ENCODE measurements around the gene SETD9. TPM values are rescaled to one million over a fixed set of nuclear protein-coding genes. Genes with fewer than 3 reads are reported as not detected.

The SETD9 gene
- total RNA-seq, 1 experiment from 2014 or later, result 20.5 TPM

GRCh38 chr5:56918054-56918453, 8.7 kb downstream of the SETD9 start:
- DNase-seq (ENCODE audit: low read depth, low spot score) (no peak), ATAC-seq (peak; percentile 48; the same call in 1 of the 2 replicates)
- CTCF ChIA-PET, result no interaction called here
- BruUV-seq (replicated peaks), result no TSS peak
- Histone ChIP-seq H3K4me3 (ENCODE audit: low read depth in 2 of 2, low read length in 2 of 2) (no peak overlapping the region), H3K27ac (ENCODE audit: low read length) (no peak overlapping the region), H3K27me3 (ENCODE audit: control insufficient read depth, insufficient read depth, low read length) (no peaks in the 10 kb centered on the region), H3K4me1 (ENCODE audit: control insufficient read depth, insufficient read depth, low read length) (no peaks in the 10 kb centered on the region), H3K36me3 (ENCODE audit: control insufficient read depth, insufficient read depth, low read length) (peaks cover 19% of the 10 kb centered on the region; the same call in 1 of the 2 replicates), H3K9me3 (ENCODE audit: control insufficient read depth, insufficient read depth, low read depth, low read length) (no peaks in the 10 kb centered on the region)
- intact Hi-C loops (cut with micrococcal nuclease; ENCODE audit: unreplicated experiment) (no loop called here), in situ Hi-C loops (cut with HindIII; ENCODE audit: low pct_unique_long_range_greater_than_20kb, low sequenced_read_pairs) (no loop called here)
- POLR2A ChIA-PET, result no interaction called here
- TF ChIP-seq SIN3A (IDR thresholded peaks at IDR 0.05; ENCODE audit: borderline replicate concordance, insufficient read depth, low read depth, low read length) (no peak), POLR2AphosphoS5 (IDR thresholded peaks at IDR 0.05; ENCODE audit: low read depth, low read length) (no peak), REST (IDR thresholded peaks at IDR 0.05; ENCODE audit: insufficient read depth in 1 of 2, low read depth in 2 of 2, low read length in 1 of 2) (no peak), CTCF (IDR thresholded peaks at IDR 0.05) (no peak), TCF7L2 (IDR thresholded peaks at IDR 0.05; ENCODE audit: low read depth, low read length) (no peak)

- BruUV-seq (replicated peaks), result no TSS peak
- ChIA-PET POLR2A (no interaction called here), CTCF (no interaction called here)
- Histone ChIP-seq H3K36me3 (ENCODE audit: control insufficient read depth, insufficient read depth, low read length) (peaks cover 34% of the 10 kb centered on the region), H3K27ac (ENCODE audit: low read length) (no peak overlapping the region), H3K4me3 (ENCODE audit: low read depth in 2 of 2, low read length in 2 of 2) (no peak overlapping the region), H3K9me3 (ENCODE audit: control insufficient read depth, insufficient read depth, low read depth, low read length) (no peaks in the 10 kb centered on the region), H3K4me1 (ENCODE audit: control insufficient read depth, insufficient read depth, low read length) (no peaks in the 10 kb centered on the region), H3K27me3 (ENCODE audit: control insufficient read depth, insufficient read depth, low read length) (no peaks in the 10 kb centered on the region)
- ATAC-seq, result no peak
- intact Hi-C loops (cut with micrococcal nuclease; ENCODE audit: unreplicated experiment) (no loop called here), in situ Hi-C loops (cut with HindIII; ENCODE audit: low pct_unique_long_range_greater_than_20kb, low sequenced_read_pairs) (no loop called here)
- DNase-seq (ENCODE audit: low read depth, low spot score), result no peak
- TF ChIP-seq TCF7L2 (IDR thresholded peaks at IDR 0.05; ENCODE audit: low read depth, low read length) (no peak), CTCF (IDR thresholded peaks at IDR 0.05) (no peak), POLR2AphosphoS5 (IDR thresholded peaks at IDR 0.05; ENCODE audit: low read depth, low read length) (no peak), REST (IDR thresholded peaks at IDR 0.05; ENCODE audit: insufficient read depth in 1 of 2, low read depth in 2 of 2, low read length in 1 of 2) (no peak), SIN3A (IDR thresholded peaks at IDR 0.05; ENCODE audit: borderline replicate concordance, insufficient read depth, low read depth, low read length) (no peak)
These were observed 10.7 kb downstream of the SETD9 start for GRCh38 chr5:56919942-56920662.
